Endothelial cell of umbilical vein (primary cell): ENCODE data around the gene IKZF4.

Source experiments
- EZH2 ChIP-seq: IDR thresholded peaks from 2 replicates; pipeline ENCODE4 v1.6.1; 2012; ENCODE audit warnings: borderline replicate concordance, low read depth, mild to moderate bottlenecking, moderate library complexity, low read length, inconsistent platforms; ENCODE audit not compliant: severe bottlenecking
- FOS ChIP-seq: IDR thresholded peaks from 2 replicates; pipeline ENCODE4 v1.6.1; 2011; ENCODE audit warnings: mild to moderate bottlenecking, low read length, moderate library complexity, borderline replicate concordance; ENCODE audit not compliant: insufficient read depth
- GATA2 ChIP-seq: IDR thresholded peaks from 2 replicates; pipeline ENCODE4 v1.7.0; 2011; ENCODE audit warnings: low read depth, mild to moderate bottlenecking, moderate library complexity, mixed read lengths, low read length; ENCODE audit not compliant: insufficient read length, insufficient read depth
- JUN ChIP-seq: IDR thresholded peaks from 2 replicates; pipeline ENCODE4 v1.6.1; 2011; ENCODE audit warnings: borderline replicate concordance, low read depth; ENCODE audit not compliant: insufficient read length, insufficient read depth
- MAX ChIP-seq: IDR thresholded peaks from 2 replicates; pipeline ENCODE4 v1.6.1; 2011; ENCODE audit not compliant: insufficient read depth, insufficient read length
- MYC ChIP-seq: IDR thresholded peaks from one replicate; pipeline ENCODE4 v1.6.1; 2011; ENCODE audit warnings: mild to moderate bottlenecking, low read depth, low read length
- POLR2A ChIP-seq: IDR thresholded peaks from 2 replicates; pipeline ENCODE4 v1.6.1; 2012; ENCODE audit warnings: low read depth, mild to moderate bottlenecking, control low read depth, low read length
- POLR2AphosphoS5 ChIP-seq: IDR thresholded peaks from 2 replicates; pipeline ENCODE4 v1.6.1; 2012; ENCODE audit warnings: low read depth, mild to moderate bottlenecking, control low read depth, low read length, moderate library complexity; ENCODE audit not compliant: insufficient read depth
- TF ChIP-seq, protein P1 (sequence below), 2 donors: IDR thresholded peaks; 1 replicate in 1 of 2; 2 replicates in 1 of 2; pipeline ENCODE4 v1.5.1; 2011; ENCODE audit warnings: low read length in 2 of 2, mild to moderate bottlenecking in 2 of 2, moderate library complexity in 2 of 2, control low read depth in 1 of 2, inconsistent platforms in 1 of 2, low read depth in 1 of 2; ENCODE audit not compliant: insufficient read depth in 1 of 2; ENCODE audit errors: extremely low read depth in 1 of 2

- TF ChIP-seq, protein P1, sequence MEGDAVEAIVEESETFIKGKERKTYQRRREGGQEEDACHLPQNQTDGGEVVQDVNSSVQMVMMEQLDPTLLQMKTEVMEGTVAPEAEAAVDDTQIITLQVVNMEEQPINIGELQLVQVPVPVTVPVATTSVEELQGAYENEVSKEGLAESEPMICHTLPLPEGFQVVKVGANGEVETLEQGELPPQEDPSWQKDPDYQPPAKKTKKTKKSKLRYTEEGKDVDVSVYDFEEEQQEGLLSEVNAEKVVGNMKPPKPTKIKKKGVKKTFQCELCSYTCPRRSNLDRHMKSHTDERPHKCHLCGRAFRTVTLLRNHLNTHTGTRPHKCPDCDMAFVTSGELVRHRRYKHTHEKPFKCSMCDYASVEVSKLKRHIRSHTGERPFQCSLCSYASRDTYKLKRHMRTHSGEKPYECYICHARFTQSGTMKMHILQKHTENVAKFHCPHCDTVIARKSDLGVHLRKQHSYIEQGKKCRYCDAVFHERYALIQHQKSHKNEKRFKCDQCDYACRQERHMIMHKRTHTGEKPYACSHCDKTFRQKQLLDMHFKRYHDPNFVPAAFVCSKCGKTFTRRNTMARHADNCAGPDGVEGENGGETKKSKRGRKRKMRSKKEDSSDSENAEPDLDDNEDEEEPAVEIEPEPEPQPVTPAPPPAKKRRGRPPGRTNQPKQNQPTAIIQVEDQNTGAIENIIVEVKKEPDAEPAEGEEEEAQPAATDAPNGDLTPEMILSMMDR (IDR thresholded peaks at IDR 0.05; ENCODE audit: extremely low read depth in 1 of 2, insufficient read depth in 1 of 2, low read depth in 1 of 2, low read length in 2 of 2), result no peak
- TF ChIP-seq POLR2A (no peak), POLR2AphosphoS5 (no peak), EZH2 (no peak), MAX (no peak), GATA2 (no peak), JUN (no peak), FOS (no peak), MYC (no peak)
Measured at GRCh38 chr12:55995366-55995765, 25.5 kb upstream of the IKZF4 start.
